Gastrocnemius medialis (tissue), 4 donors: ENCODE data around the gene BCR. TPM values are rescaled to one million over a fixed set of nuclear protein-coding genes. Genes with fewer than 3 reads are reported as not detected.

Experiments
- ATAC-seq, 2 donors: fragments of 150-250 bp; one replicate each; pipeline ENCODE4 v1.9.1; 2016
- DNase-seq, 2 donors: peaks; one replicate each; pipeline ENCODE4 v3.0.0-alpha.2; 2019
- H3K27ac ChIP-seq, 4 donors: fragments of 200-600 bp; sonication (generic); 1 replicate in 1 of 4; 2 replicates in 3 of 4; pipeline ENCODE4 v1.5.1; 2016 to 2018; ENCODE audit warnings: mild to moderate bottlenecking in 2 of 4, moderate library complexity in 1 of 4
- H3K27me3 ChIP-seq, 3 donors: fragments of 200-600 bp; sonication (generic) in 2 of 3; 1 replicate in 1 of 3; 2 replicates in 2 of 3; pipeline versions ENCODE4 v1.5.1 to v1.6.0; 2016 to 2019; ENCODE audit warnings: mild to moderate bottlenecking in 1 of 3, moderate library complexity in 1 of 3
- H3K36me3 ChIP-seq, 2 donors: fragments of 200-600 bp; sonication (generic) in 1 of 2; one replicate each; pipeline ENCODE4 v1.5.1; 2017 to 2018
- H3K4me1 ChIP-seq, 2 donors: fragments of 200-600 bp; sonication (generic) in 1 of 2; one replicate each; pipeline ENCODE4 v1.5.1; 2016 to 2017; ENCODE audit warnings: mild to moderate bottlenecking in 2 of 2
- H3K4me3 ChIP-seq, 4 donors: fragments of 200-600 bp; sonication (generic) in 3 of 4; 1 replicate in 1 of 4; 2 replicates in 3 of 4; pipeline ENCODE4 v1.5.1; 2016 to 2019; ENCODE audit warnings: mild to moderate bottlenecking in 2 of 4
- H3K9me3 ChIP-seq, 3 donors: fragments of 200-600 bp; sonication (generic) in 2 of 3; 1 replicate in 1 of 3; 2 replicates in 2 of 3; pipeline ENCODE4 v1.5.1; 2016 to 2019
- POLR2A ChIP-seq, 2 donors: fragments of 450-650 bp; IDR thresholded peaks; one replicate each; pipeline ENCODE4 v1.6.1; 2017; ENCODE audit warnings: antibody characterized with exemption in 2 of 2, mild to moderate bottlenecking in 2 of 2, moderate library complexity in 2 of 2
- in situ Hi-C, 4 donors: fragments of 200-750 bp; cut with MboI; loops; one replicate each; pipeline versions ENCODE4 v1.15.0 to v1.8.0; 2017; ENCODE audit warnings: low sequenced_read_pairs in 4 of 4
- intact Hi-C: fragments of 100-400 bp; cut with DNase I; formaldehyde crosslinking; loops from one replicate; pipeline ENCODE4 v1.15.1; 2023; ENCODE audit warnings: low total_unique reads
- total RNA-seq, 4 donors: library from RNA; depleted of rRNA; stranded (reverse); fragments of >200 nt; gene quantifications; one replicate each; pipeline versions ENCODE4 v1.1.0 to v1.2.3, GENCODE V29; 2016
- TF ChIP-seq, protein P1 (sequence below), 5 experiments: fragments of 450-650 bp in 3 of 5; fragments of 200-600 bp in 2 of 5; sonication (generic) in 2 of 5; IDR thresholded peaks in 4 of 5; conservative IDR thresholded peaks in 1 of 5; 1 replicate in 4 of 5; 2 replicates in 1 of 5; pipeline ENCODE4 v1.5.1; 2016 to 2019; ENCODE audit warnings: antibody characterized with exemption in 5 of 5, mild to moderate bottlenecking in 3 of 5, moderate library complexity in 3 of 5

Gene BCR
- total RNA-seq, 4 donors from 2014 or later: 10.3 to 13.0 (median 12.4) TPM

DNA sequence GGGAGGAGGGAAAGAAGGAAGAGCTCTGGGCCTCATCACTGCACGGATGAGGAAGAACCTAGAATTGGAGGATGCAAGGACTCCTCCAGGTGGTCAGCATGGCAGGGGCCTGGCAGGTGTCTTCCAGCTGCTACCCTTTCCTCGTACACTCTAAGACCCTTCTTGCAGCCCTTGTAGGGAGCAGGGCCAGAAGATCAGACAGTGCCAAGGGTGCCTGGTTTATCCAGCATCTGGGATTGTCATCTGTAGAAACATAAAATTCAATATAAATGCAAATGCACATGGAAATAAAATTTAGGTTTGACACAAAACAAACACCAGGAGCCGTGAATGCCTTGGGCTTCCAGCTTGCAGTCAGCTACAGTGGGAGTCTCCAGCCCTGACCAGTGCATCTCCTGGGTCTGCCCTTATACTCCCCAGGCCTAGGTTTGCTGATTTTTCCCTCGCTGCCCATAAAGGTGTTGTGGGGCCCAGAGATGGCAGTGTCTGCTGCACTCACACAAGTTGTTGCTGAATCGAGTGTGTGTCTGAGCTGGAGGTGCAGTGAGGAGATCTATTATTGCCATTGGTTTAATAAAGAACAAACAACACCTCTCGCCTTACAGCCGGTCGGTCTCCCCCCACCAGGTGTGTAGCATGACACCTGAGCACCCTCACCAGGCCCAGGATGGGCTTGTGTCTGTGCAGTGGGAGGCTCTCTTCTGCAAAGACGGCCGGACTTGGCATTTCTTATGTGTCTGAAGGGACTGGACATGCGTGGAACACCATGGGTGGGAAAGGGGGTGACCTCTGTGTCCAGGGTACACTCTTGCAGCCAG, 87.1 kb downstream of the BCR start:
- ATAC-seq (no peak), DNase-seq (no peak)
- in situ Hi-C loops (no loop called here), intact Hi-C loops (no loop called here)
- Histone ChIP-seq H3K27ac (no peak overlapping the region), H3K27me3 (no peaks in the 10 kb centered on the region), H3K4me1 (no peaks in the 10 kb centered on the region), H3K36me3 (no peaks in the 10 kb centered on the region), H3K4me3 (no peak overlapping the region), H3K9me3 (no peaks in the 10 kb centered on the region)
- no peak for TF ChIP-seq POLR2A (IDR thresholded peaks at IDR 0.05)
- TF ChIP-seq, protein P1, sequence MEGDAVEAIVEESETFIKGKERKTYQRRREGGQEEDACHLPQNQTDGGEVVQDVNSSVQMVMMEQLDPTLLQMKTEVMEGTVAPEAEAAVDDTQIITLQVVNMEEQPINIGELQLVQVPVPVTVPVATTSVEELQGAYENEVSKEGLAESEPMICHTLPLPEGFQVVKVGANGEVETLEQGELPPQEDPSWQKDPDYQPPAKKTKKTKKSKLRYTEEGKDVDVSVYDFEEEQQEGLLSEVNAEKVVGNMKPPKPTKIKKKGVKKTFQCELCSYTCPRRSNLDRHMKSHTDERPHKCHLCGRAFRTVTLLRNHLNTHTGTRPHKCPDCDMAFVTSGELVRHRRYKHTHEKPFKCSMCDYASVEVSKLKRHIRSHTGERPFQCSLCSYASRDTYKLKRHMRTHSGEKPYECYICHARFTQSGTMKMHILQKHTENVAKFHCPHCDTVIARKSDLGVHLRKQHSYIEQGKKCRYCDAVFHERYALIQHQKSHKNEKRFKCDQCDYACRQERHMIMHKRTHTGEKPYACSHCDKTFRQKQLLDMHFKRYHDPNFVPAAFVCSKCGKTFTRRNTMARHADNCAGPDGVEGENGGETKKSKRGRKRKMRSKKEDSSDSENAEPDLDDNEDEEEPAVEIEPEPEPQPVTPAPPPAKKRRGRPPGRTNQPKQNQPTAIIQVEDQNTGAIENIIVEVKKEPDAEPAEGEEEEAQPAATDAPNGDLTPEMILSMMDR (IDR thresholded peaks at IDR 0.05 in 4 of 5, conservative IDR thresholded peaks at IDR 0.05 in 1 of 5): no peak

DNA sequence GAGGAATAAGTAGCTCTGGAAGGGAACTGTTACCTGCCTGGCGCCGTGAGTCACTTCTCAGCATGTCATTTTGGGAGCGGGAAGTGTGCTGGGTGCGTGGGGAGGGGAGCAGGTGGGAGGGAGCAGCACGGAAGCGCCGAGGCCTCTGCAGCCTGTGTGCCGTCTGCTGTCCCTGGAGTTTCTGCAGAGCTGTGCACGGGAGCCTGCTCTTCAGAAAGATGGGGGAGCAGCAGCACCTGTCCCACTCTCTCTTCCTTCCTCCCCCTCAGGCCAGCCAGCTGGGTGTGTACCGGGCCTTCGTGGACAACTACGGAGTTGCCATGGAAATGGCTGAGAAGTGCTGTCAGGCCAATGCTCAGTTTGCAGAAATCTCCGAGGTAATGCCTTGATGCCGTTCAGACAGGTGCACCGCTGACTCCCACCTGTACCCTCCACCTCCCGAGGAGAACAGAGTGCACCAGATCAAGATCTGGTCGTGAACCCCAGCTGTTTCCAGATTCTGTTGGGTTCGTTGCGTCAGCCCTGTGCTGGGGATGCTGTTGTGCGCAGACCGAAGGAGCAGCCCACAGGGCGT, 87.9 kb downstream of the BCR start:
- no peak for DNase-seq
- no peaks in the 10 kb centered on the region for H3K4me1 ChIP-seq
- in situ Hi-C loops: no loop called here
- H3K27me3 ChIP-seq: no peaks in the 10 kb centered on the region
- H3K36me3 ChIP-seq: peaks cover 0 to 1% of the 10 kb centered on the region in 2 donors
- no peak for ATAC-seq
- TF ChIP-seq, protein P1 (IDR thresholded peaks at IDR 0.05 in 4 of 5, conservative IDR thresholded peaks at IDR 0.05 in 1 of 5): no peak
- no peak for TF ChIP-seq POLR2A (IDR thresholded peaks at IDR 0.05)
- no peak overlapping the region for H3K27ac ChIP-seq
- no peak overlapping the region for H3K4me3 ChIP-seq
- H3K9me3 ChIP-seq: no peaks in the 10 kb centered on the region
- intact Hi-C loops: no loop called here

DNA sequence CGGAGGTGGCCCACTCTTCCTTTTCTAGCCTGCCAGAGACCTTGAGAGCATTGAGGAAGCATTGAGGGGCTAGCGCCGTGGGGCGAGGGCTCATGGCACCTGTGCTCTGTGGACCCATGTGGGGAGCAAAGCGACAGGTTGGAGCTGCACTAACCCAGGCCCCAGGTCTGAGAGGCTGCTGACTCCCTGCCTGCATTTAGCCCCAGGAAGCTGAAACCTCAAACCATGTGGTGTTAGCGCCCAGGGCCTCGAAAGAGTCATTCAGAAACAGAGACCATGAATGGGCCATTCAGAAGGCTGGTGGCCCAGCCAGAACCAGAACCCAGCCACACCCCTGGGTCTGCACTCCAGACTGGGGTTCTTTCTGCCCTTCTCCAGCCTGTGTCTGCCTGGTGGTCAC, 88.6 kb downstream of the BCR start:
- H3K36me3 ChIP-seq: peaks cover 0 to 8% of the 10 kb centered on the region in 2 donors

DNA sequence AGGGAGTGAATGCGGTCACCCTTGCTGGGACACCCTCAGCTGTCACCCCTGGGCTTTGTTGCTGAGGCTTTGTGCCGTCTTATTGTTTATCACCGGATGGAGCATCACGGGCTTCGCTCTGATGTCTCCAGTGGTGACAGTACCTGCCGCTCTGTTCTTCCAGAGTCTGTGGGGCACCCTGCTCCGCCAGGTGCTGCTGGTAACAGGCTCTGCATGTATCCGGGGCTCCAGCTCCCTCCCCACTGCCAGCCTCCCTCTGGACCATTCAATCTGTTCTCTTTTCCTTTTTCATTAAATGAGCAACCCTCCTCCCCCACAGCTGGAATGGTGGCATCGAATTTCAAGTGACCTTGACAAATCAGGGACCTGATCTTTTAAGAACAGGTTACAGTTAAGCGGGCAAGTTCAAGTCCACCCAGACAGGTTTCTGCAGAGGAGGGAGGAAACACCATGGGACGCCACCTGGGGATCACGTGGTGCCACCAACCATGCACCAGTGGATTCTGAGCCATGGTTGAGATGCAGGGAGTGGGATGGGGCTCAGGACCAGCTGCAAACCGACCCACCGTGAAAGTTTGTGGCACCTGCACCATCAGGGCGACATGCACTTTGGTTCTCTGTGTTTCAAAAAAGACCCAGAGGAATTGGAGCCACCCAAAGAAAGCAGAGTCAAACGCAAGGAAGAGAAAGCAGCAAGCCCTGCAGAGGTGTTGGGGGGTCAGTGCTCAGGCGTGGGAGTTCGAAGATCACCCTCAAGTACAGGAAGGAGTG, 89.3 kb downstream of the BCR start:
- DNase-seq (no peak), ATAC-seq (no peak)
- Histone ChIP-seq H3K27me3 (no peaks in the 10 kb centered on the region), H3K4me3 (no peak overlapping the region), H3K9me3 (no peaks in the 10 kb centered on the region), H3K4me1 (no peaks in the 10 kb centered on the region), H3K27ac (no peak overlapping the region), H3K36me3 (peaks cover 0 to 14% of the 10 kb centered on the region in 2 donors)
- in situ Hi-C loops (no loop called here), intact Hi-C loops (no loop called here)
- TF ChIP-seq, protein P1 (IDR thresholded peaks at IDR 0.05 in 4 of 5, conservative IDR thresholded peaks at IDR 0.05 in 1 of 5): no peak
- no peak for TF ChIP-seq POLR2A (IDR thresholded peaks at IDR 0.05)

More for the DNA sequence above, 88.6 kb downstream of the BCR start:
- intact Hi-C loops: no loop called here
- TF ChIP-seq POLR2A (IDR thresholded peaks at IDR 0.05): no peak
- TF ChIP-seq, protein P1 (IDR thresholded peaks at IDR 0.05 in 4 of 5, conservative IDR thresholded peaks at IDR 0.05 in 1 of 5): no peak
- DNase-seq (no peak), ATAC-seq (no peak)
- H3K9me3 ChIP-seq: no peaks in the 10 kb centered on the region
- no peak overlapping the region for H3K4me3 ChIP-seq
- in situ Hi-C loops: no loop called here
- no peaks in the 10 kb centered on the region for H3K27me3 ChIP-seq
- no peaks in the 10 kb centered on the region for H3K4me1 ChIP-seq
- no peak overlapping the region for H3K27ac ChIP-seq
